Activated naive CD4-positive, alpha-beta T cell treated with anti-CD3 and anti-CD28 coated beads, Interleukin-2, amount 50 U/mL, for 24 hours (primary cell): ENCODE data around the gene GEMIN5.
"Not testable (repeated sequence)": the region's sequence is repeated elsewhere in the genome, so short reads cannot be mapped to it uniquely, and the experiment has no call there.

ENCODE experiments used
- H3K27ac Mint-ChIP-seq: one replicate; pipeline ENCODE4 v1.8.0; 2021; ENCODE audit warnings: mild to moderate bottlenecking, mixed read lengths
- H3K27me3 Mint-ChIP-seq: one replicate; pipeline ENCODE4 v1.8.0; 2021; ENCODE audit warnings: mixed read lengths
- H3K36me3 Mint-ChIP-seq: one replicate; pipeline ENCODE4 v1.8.0; 2021; ENCODE audit warnings: mixed read lengths
- H3K4me1 Mint-ChIP-seq: one replicate; pipeline ENCODE4 v1.8.0; 2021; ENCODE audit warnings: mixed read lengths
- H3K4me3 Mint-ChIP-seq: one replicate; pipeline ENCODE4 v1.8.0; 2021; ENCODE audit warnings: mild to moderate bottlenecking, mixed read lengths
- H3K9me3 Mint-ChIP-seq: one replicate; pipeline ENCODE4 v1.8.0; 2021; ENCODE audit warnings: mixed read lengths

The GEMIN5 gene

GRCh38 chr5:154937718-154938466 is at the start of gene GEMIN5:
Gene GEMIN5, minus strand, starts transcription at chr5:154938211. Its CDS starts 78 bp downstream, at chr5:154938133.
- peaks cover 15% of the 10 kb centered on the region for H3K36me3 Mint-ChIP-seq
- no peaks in the 10 kb centered on the region for H3K27me3 Mint-ChIP-seq
- H3K9me3 Mint-ChIP-seq = no peaks in the 10 kb centered on the region
- H3K4me3 Mint-ChIP-seq = peak within 1 kb of the TSS; percentile 94
- H3K27ac Mint-ChIP-seq = peak within 1 kb of the TSS; percentile 86
- H3K4me1 Mint-ChIP-seq = peaks cover 66% of the 10 kb centered on the region

- no peaks in the 10 kb centered on the region for H3K9me3 Mint-ChIP-seq
- peaks cover 4% of the 10 kb centered on the region for H3K36me3 Mint-ChIP-seq
- no peak overlapping the region for H3K27ac Mint-ChIP-seq
- peaks cover 8% of the 10 kb centered on the region for H3K27me3 Mint-ChIP-seq
- no peaks in the 10 kb centered on the region for H3K4me1 Mint-ChIP-seq
- H3K4me3 Mint-ChIP-seq = no peak overlapping the region
Measured at GRCh38 chr5:154986151-154986550, 48.1 kb upstream of the GEMIN5 start.

GRCh38 chr5:154984946-154985516 is 47.0 kb upstream of the GEMIN5 start:
- H3K4me1 Mint-ChIP-seq = no peaks in the 10 kb centered on the region
- H3K27me3 Mint-ChIP-seq = peaks cover 7% of the 10 kb centered on the region
- no peak overlapping the region for H3K27ac Mint-ChIP-seq
- peaks cover 4% of the 10 kb centered on the region for H3K36me3 Mint-ChIP-seq
- H3K9me3 Mint-ChIP-seq = no peaks in the 10 kb centered on the region
- H3K4me3 Mint-ChIP-seq = no peak overlapping the region

- H3K36me3 Mint-ChIP-seq, H3K4me3 Mint-ChIP-seq, H3K27me3 Mint-ChIP-seq, H3K4me1 Mint-ChIP-seq, H3K27ac Mint-ChIP-seq, H3K9me3 Mint-ChIP-seq: not testable (repeated sequence)
Measured at GRCh38 chr5:154978294-154978693, 40.3 kb upstream of the GEMIN5 start.

GRCh38 chr5:154977409-154977808 is 39.4 kb upstream of the GEMIN5 start:
- Mint-ChIP-seq H3K36me3 (peaks cover 5% of the 10 kb centered on the region), H3K27me3 (peaks cover 3% of the 10 kb centered on the region), H3K4me1 (no peaks in the 10 kb centered on the region)

GRCh38 chr5:154976082-154976481 is 38.1 kb upstream of the GEMIN5 start:
- not testable (repeated sequence) for H3K36me3 Mint-ChIP-seq, H3K27ac Mint-ChIP-seq, H3K9me3 Mint-ChIP-seq, H3K27me3 Mint-ChIP-seq, H3K4me1 Mint-ChIP-seq, H3K4me3 Mint-ChIP-seq

More at GRCh38 chr5:154977409-154977808, 39.4 kb upstream of the GEMIN5 start:
- Mint-ChIP-seq H3K9me3 (no peaks in the 10 kb centered on the region), H3K4me3 (no peak overlapping the region), H3K27ac (no peak overlapping the region)

GRCh38 chr5:154972476-154973080 is 34.6 kb upstream of the GEMIN5 start:
- no peak overlapping the region for H3K4me3 Mint-ChIP-seq
- no peaks in the 10 kb centered on the region for H3K9me3 Mint-ChIP-seq
- H3K27me3 Mint-ChIP-seq = no peaks in the 10 kb centered on the region
- no peaks in the 10 kb centered on the region for H3K4me1 Mint-ChIP-seq
- peaks cover 12% of the 10 kb centered on the region for H3K36me3 Mint-ChIP-seq
- H3K27ac Mint-ChIP-seq = no peak overlapping the region

- H3K27me3 Mint-ChIP-seq = no peaks in the 10 kb centered on the region
- no peak overlapping the region for H3K27ac Mint-ChIP-seq
- no peaks in the 10 kb centered on the region for H3K9me3 Mint-ChIP-seq
- H3K4me3 Mint-ChIP-seq = no peak overlapping the region
- peaks cover 14% of the 10 kb centered on the region for H3K36me3 Mint-ChIP-seq
- no peaks in the 10 kb centered on the region for H3K4me1 Mint-ChIP-seq
Measured at GRCh38 chr5:154971501-154971900, 33.5 kb upstream of the GEMIN5 start.

- Mint-ChIP-seq H3K4me3 (no peak overlapping the region), H3K27ac (no peak overlapping the region), H3K4me1 (no peaks in the 10 kb centered on the region), H3K36me3 (peaks cover 14% of the 10 kb centered on the region), H3K27me3 (no peaks in the 10 kb centered on the region), H3K9me3 (no peaks in the 10 kb centered on the region)
Measured at GRCh38 chr5:154970759-154971158, 32.7 kb upstream of the GEMIN5 start.

- Mint-ChIP-seq H3K4me3 (no peak overlapping the region), H3K9me3 (no peaks in the 10 kb centered on the region), H3K27ac (no peak overlapping the region), H3K27me3 (no peaks in the 10 kb centered on the region), H3K4me1 (no peaks in the 10 kb centered on the region), H3K36me3 (peaks cover 17% of the 10 kb centered on the region)
Measured at GRCh38 chr5:154968953-154969352, 30.9 kb upstream of the GEMIN5 start.

- Mint-ChIP-seq H3K27me3 (no peaks in the 10 kb centered on the region), H3K27ac (no peak overlapping the region), H3K4me1 (no peaks in the 10 kb centered on the region), H3K9me3 (no peaks in the 10 kb centered on the region), H3K36me3 (peaks cover 21% of the 10 kb centered on the region), H3K4me3 (no peak overlapping the region)
Measured at GRCh38 chr5:154967421-154968024, 29.5 kb upstream of the GEMIN5 start.

GRCh38 chr5:154966874-154967273 is 28.9 kb upstream of the GEMIN5 start:
- no peaks in the 10 kb centered on the region for H3K9me3 Mint-ChIP-seq
- H3K4me1 Mint-ChIP-seq = no peaks in the 10 kb centered on the region
- no peak overlapping the region for H3K4me3 Mint-ChIP-seq
- H3K27ac Mint-ChIP-seq = no peak overlapping the region
- peaks cover 21% of the 10 kb centered on the region for H3K36me3 Mint-ChIP-seq
- H3K27me3 Mint-ChIP-seq = no peaks in the 10 kb centered on the region

- Mint-ChIP-seq H3K27me3 (no peaks in the 10 kb centered on the region), H3K4me3 (no peak overlapping the region), H3K27ac (peak overlapping the region; percentile 47), H3K9me3 (no peaks in the 10 kb centered on the region), H3K4me1 (no peaks in the 10 kb centered on the region), H3K36me3 (peaks cover 21% of the 10 kb centered on the region)
Measured at GRCh38 chr5:154966081-154966841, 28.2 kb upstream of the GEMIN5 start.

GRCh38 chr5:154962494-154962893 is 24.5 kb upstream of the GEMIN5 start:
- H3K27ac Mint-ChIP-seq = no peak overlapping the region
- H3K36me3 Mint-ChIP-seq = peaks cover 14% of the 10 kb centered on the region
- H3K9me3 Mint-ChIP-seq = no peaks in the 10 kb centered on the region
- H3K4me3 Mint-ChIP-seq = no peak overlapping the region
- no peaks in the 10 kb centered on the region for H3K27me3 Mint-ChIP-seq
- H3K4me1 Mint-ChIP-seq = no peaks in the 10 kb centered on the region

GRCh38 chr5:154956712-154957111 is 18.7 kb upstream of the GEMIN5 start:
- H3K27ac Mint-ChIP-seq = no peak overlapping the region
- no peaks in the 10 kb centered on the region for H3K27me3 Mint-ChIP-seq
- H3K9me3 Mint-ChIP-seq = no peaks in the 10 kb centered on the region
- peaks cover 11% of the 10 kb centered on the region for H3K4me1 Mint-ChIP-seq
- peaks cover 13% of the 10 kb centered on the region for H3K36me3 Mint-ChIP-seq
- no peak overlapping the region for H3K4me3 Mint-ChIP-seq
